ENCODE results near the gene ADAM12. TPM values are rescaled to one million over a fixed set of nuclear protein-coding genes. Genes with fewer than 3 reads are reported as not detected.

ADAM12 gene
- total RNA-seq, 1 experiment from 2014 or later, result not detected

DNA sequence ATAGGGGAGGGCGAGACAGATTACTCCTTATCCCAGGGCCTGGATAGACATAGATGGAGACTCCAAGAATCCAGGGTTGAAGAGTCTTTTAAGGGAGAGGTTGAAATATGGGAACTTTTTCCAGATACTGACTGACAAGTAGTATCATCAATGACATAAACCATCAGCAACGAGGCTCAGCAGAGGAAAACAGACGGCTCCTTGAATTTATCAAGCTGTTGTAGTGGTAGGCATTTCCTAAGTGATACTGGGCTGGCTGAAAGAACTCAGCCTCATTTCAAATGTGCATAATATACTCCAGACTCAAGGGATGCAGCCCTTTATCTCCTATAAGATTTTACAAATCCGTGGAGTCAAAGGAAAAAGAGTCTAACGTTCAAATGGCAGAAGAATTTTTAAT lies 341.4 kb downstream of the ADAM12 start:
- no peak overlapping the region for H3K27ac Mint-ChIP-seq (ENCODE audit: unreplicated experiment)
- CTCF ChIA-PET, result no interaction called here
- no peak for DNase-seq
- peaks cover 19% of the 10 kb centered on the region for H3K27me3 Mint-ChIP-seq (ENCODE audit: unreplicated experiment)
- no peaks in the 10 kb centered on the region for H3K4me1 Mint-ChIP-seq (ENCODE audit: low read depth, unreplicated experiment)
- H3K4me3 Mint-ChIP-seq (ENCODE audit: low read depth, unreplicated experiment), result no peak overlapping the region
- H3K36me3 Mint-ChIP-seq (ENCODE audit: insufficient read depth, unreplicated experiment), result peaks cover 4% of the 10 kb centered on the region
- no TSS peak for BruUV-seq (replicated peaks)
- intact Hi-C loops (cut with micrococcal nuclease; ENCODE audit: unreplicated experiment), result no loop called here
- TF ChIP-seq, protein P1, sequence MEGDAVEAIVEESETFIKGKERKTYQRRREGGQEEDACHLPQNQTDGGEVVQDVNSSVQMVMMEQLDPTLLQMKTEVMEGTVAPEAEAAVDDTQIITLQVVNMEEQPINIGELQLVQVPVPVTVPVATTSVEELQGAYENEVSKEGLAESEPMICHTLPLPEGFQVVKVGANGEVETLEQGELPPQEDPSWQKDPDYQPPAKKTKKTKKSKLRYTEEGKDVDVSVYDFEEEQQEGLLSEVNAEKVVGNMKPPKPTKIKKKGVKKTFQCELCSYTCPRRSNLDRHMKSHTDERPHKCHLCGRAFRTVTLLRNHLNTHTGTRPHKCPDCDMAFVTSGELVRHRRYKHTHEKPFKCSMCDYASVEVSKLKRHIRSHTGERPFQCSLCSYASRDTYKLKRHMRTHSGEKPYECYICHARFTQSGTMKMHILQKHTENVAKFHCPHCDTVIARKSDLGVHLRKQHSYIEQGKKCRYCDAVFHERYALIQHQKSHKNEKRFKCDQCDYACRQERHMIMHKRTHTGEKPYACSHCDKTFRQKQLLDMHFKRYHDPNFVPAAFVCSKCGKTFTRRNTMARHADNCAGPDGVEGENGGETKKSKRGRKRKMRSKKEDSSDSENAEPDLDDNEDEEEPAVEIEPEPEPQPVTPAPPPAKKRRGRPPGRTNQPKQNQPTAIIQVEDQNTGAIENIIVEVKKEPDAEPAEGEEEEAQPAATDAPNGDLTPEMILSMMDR (IDR thresholded peaks at IDR 0.05; ENCODE audit: unreplicated experiment), result no peak
- no peaks in the 10 kb centered on the region for H3K9me3 Mint-ChIP-seq (ENCODE audit: low read depth, unreplicated experiment)

DNA sequence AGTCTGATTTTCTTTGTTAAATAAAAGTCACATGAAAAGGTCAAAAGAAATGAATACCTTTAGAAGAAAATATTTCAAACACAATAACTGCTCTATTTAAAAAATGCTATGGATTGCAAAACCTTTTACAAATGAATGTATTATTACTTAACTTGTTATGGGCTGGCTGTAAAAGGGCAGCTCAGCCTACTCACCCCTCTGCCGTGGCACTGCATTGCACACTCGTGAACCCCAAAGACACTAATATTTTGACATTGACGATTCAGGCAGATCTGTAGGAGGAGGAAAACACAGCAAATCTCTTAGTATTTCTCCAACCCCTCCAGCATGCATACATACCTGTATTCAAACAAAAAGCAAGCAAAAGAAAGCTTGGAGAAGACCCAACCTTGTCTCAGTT lies 342.4 kb downstream of the ADAM12 start:
- BruUV-seq (replicated peaks), result no TSS peak
- CTCF ChIA-PET, result no interaction called here
- Mint-ChIP-seq H3K27ac (ENCODE audit: unreplicated experiment) (no peak overlapping the region), H3K9me3 (ENCODE audit: low read depth, unreplicated experiment) (no peaks in the 10 kb centered on the region), H3K4me3 (ENCODE audit: low read depth, unreplicated experiment) (no peak overlapping the region), H3K4me1 (ENCODE audit: low read depth, unreplicated experiment) (no peaks in the 10 kb centered on the region), H3K27me3 (ENCODE audit: unreplicated experiment) (peaks cover 9% of the 10 kb centered on the region), H3K36me3 (ENCODE audit: insufficient read depth, unreplicated experiment) (peaks cover 5% of the 10 kb centered on the region)
- TF ChIP-seq, protein P1 (IDR thresholded peaks at IDR 0.05; ENCODE audit: unreplicated experiment), result no peak
- no peak for DNase-seq
- intact Hi-C loops (cut with micrococcal nuclease; ENCODE audit: unreplicated experiment), result no loop called here

DNA sequence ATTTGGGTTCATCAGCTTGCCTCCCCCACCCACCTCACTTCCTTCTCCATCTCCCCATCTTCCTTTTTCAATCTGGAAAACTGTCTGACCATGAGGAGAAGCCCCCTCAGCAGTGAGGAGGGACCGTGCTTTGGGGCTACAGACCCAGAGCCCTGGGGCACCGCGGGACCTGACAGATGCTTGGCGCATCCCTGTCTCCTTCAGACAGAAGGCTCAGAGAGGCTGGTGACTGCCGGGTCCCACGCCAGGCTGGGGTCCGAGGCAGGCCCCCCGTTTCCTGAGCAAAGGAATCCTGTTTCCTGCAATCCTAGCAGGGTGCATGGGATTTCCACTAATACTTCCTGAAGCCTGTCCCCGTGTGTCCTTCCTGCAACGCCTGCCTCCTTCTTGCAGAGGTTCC lies 344.9 kb downstream of the ADAM12 start:
- intact Hi-C loops (cut with micrococcal nuclease; ENCODE audit: unreplicated experiment), result no loop called here
- Mint-ChIP-seq H3K27me3 (ENCODE audit: unreplicated experiment) (no peaks in the 10 kb centered on the region), H3K27ac (ENCODE audit: unreplicated experiment) (no peak overlapping the region), H3K4me1 (ENCODE audit: low read depth, unreplicated experiment) (no peaks in the 10 kb centered on the region), H3K9me3 (ENCODE audit: low read depth, unreplicated experiment) (no peaks in the 10 kb centered on the region), H3K4me3 (ENCODE audit: low read depth, unreplicated experiment) (no peak overlapping the region), H3K36me3 (ENCODE audit: insufficient read depth, unreplicated experiment) (peaks cover 5% of the 10 kb centered on the region)
- CTCF ChIA-PET, result interaction anchor here (0.5 kb wide), 1 partner anchor 142 kb away, joined by 3 read pairs; no protein-coding TSS in a partner anchor
- TF ChIP-seq, protein P1 (IDR thresholded peaks at IDR 0.05; ENCODE audit: unreplicated experiment), result no peak
- no peak for DNase-seq
- BruUV-seq (replicated peaks), result no TSS peak

DNA sequence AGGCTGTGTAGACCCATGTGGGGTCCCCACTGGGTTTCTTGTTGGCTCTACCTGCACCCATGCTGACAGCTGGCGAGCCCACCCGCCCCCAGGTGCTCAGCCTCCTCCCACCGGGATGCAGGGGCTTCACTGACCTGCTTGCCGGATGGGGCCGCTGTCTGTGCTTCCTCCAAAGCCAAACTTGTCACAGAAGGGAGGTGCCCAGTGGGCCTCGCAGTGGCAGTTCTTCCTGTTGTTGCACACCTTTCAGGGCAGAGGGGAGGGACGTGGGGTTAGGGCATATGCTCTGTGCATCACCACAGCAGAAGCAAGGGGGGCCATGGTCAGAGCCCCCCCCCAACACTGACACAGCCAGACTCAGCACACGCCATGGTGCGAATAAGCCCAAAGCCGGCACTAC lies 345.4 kb downstream of the ADAM12 start:
- Mint-ChIP-seq H3K4me1 (ENCODE audit: low read depth, unreplicated experiment) (no peaks in the 10 kb centered on the region), H3K27me3 (ENCODE audit: unreplicated experiment) (no peaks in the 10 kb centered on the region), H3K27ac (ENCODE audit: unreplicated experiment) (no peak overlapping the region), H3K4me3 (ENCODE audit: low read depth, unreplicated experiment) (no peak overlapping the region), H3K9me3 (ENCODE audit: low read depth, unreplicated experiment) (no peaks in the 10 kb centered on the region), H3K36me3 (ENCODE audit: insufficient read depth, unreplicated experiment) (peaks cover 5% of the 10 kb centered on the region)
- intact Hi-C loops (cut with micrococcal nuclease; ENCODE audit: unreplicated experiment), result no loop called here
- CTCF ChIA-PET, result interaction anchor here (0.5 kb wide), 1 partner anchor 143 kb away, joined by 3 read pairs; no protein-coding TSS in a partner anchor
- TF ChIP-seq, protein P1 (IDR thresholded peaks at IDR 0.05; ENCODE audit: unreplicated experiment), result no peak
- no peak for DNase-seq
- BruUV-seq (replicated peaks), result no TSS peak

All from Calu3 (cell line).